GM18867 (cell line): ENCODE results near the gene SEMA5A.
A peak's percentile ranks its signal among the peaks of the same experiment; 100 is the strongest.
"Not testable (repeated sequence)": the region's sequence is repeated elsewhere in the genome, so short reads cannot be mapped to it uniquely, and the experiment has no call there.

Experiments used
- ATAC-seq: cut with Tn5 transposase; IDR thresholded peaks from one replicate; pipeline ENCODE4 v1.9.1; 2021; ENCODE audit warnings: mild to moderate bottlenecking, moderate library complexity; ENCODE audit not compliant: unreplicated experiment

Gene SEMA5A

GRCh38 chr5:9375756-9376155 is 170.1 kb downstream of the SEMA5A start:
- no peak for ATAC-seq

- ATAC-seq: no peak
These were observed 171.8 kb downstream of the SEMA5A start for GRCh38 chr5:9374025-9374424.

- no peak for ATAC-seq
These were observed 172.3 kb downstream of the SEMA5A start for GRCh38 chr5:9373571-9373970.

GRCh38 chr5:9370256-9370655 is 175.6 kb downstream of the SEMA5A start:
- ATAC-seq: no peak

GRCh38 chr5:9365512-9365911 is 180.4 kb downstream of the SEMA5A start:
- ATAC-seq: no peak

- ATAC-seq: no peak
These were observed 182.4 kb downstream of the SEMA5A start for GRCh38 chr5:9363449-9363848.

GRCh38 chr5:9363026-9363425 is 182.8 kb downstream of the SEMA5A start:
- peak; percentile 44 for ATAC-seq

GRCh38 chr5:9362600-9362999 is 183.3 kb downstream of the SEMA5A start:
- ATAC-seq: peak; percentile 63

- peak; percentile 84 for ATAC-seq
These were observed 184.0 kb downstream of the SEMA5A start for GRCh38 chr5:9361835-9362234.

GRCh38 chr5:9358961-9359685 is 186.8 kb downstream of the SEMA5A start:
- no peak for ATAC-seq

GRCh38 chr5:9356351-9356825 is 189.5 kb downstream of the SEMA5A start:
- no peak for ATAC-seq

- no peak for ATAC-seq
These were observed 191.4 kb downstream of the SEMA5A start for GRCh38 chr5:9354336-9355081.

GRCh38 chr5:9353048-9353447 is 192.8 kb downstream of the SEMA5A start:
- not testable (repeated sequence) for ATAC-seq

- no peak for ATAC-seq
These were observed 194.3 kb downstream of the SEMA5A start for GRCh38 chr5:9351546-9351945.

GRCh38 chr5:9350301-9350797 is 195.5 kb downstream of the SEMA5A start:
- ATAC-seq: no peak

- no peak for ATAC-seq
These were observed 197.4 kb downstream of the SEMA5A start for GRCh38 chr5:9348401-9348996.

- no peak for ATAC-seq
These were observed 198.2 kb downstream of the SEMA5A start for GRCh38 chr5:9347541-9348295.

- ATAC-seq: no peak
These were observed 198.8 kb downstream of the SEMA5A start for GRCh38 chr5:9347032-9347431.

GRCh38 chr5:9344751-9345240 is 201.1 kb downstream of the SEMA5A start:
- no peak for ATAC-seq

GRCh38 chr5:9343146-9343850 is 202.6 kb downstream of the SEMA5A start:
- ATAC-seq: no peak
